Thyroid gland (tissue), 4 donors: Measurements from ENCODE around the gene CTIF. TPM values are rescaled to one million over a fixed set of nuclear protein-coding genes. Genes with fewer than 3 reads are reported as not detected.

Source experiments
- DNase-seq, 2 donors: peaks; one replicate each; pipeline ENCODE4 v3.0.0-alpha.2; 2019
- H3K27ac ChIP-seq, 3 donors: fragments of 200-600 bp; sonication (generic); 1 replicate in 2 of 3; 2 replicates in 1 of 3; pipeline ENCODE4 v1.5.1; 2016 to 2019; ENCODE audit warnings: mild to moderate bottlenecking in 1 of 3, moderate library complexity in 1 of 3
- H3K27me3 ChIP-seq: fragments of 200-600 bp; sonication (generic); one replicate; pipeline ENCODE4 v1.5.1; 2019
- H3K36me3 ChIP-seq, 2 donors: fragments of 200-600 bp; sonication (generic); one replicate each; pipeline ENCODE4 v1.5.1; 2016 to 2019
- H3K4me1 ChIP-seq, 2 donors: fragments of 200-600 bp; sonication (generic); one replicate each; pipeline ENCODE4 v1.5.1; 2017 to 2019
- H3K4me3 ChIP-seq, 3 donors: fragments of 200-600 bp; sonication (generic); replicated peaks in 1 of 3; 1 replicate in 2 of 3; 2 replicates in 1 of 3; pipeline ENCODE4 v1.5.1; 2016; ENCODE audit warnings: mild to moderate bottlenecking in 1 of 3
- H3K9me3 ChIP-seq: fragments of 200-600 bp; sonication (generic); one replicate; pipeline ENCODE4 v1.5.1; 2017
- POLR2A ChIP-seq, 2 donors: fragments of 450-650 bp; IDR thresholded peaks; one replicate each; pipeline ENCODE4 v1.6.1; 2017; ENCODE audit warnings: antibody characterized with exemption in 2 of 2, mild to moderate bottlenecking in 2 of 2, moderate library complexity in 1 of 2
- WGBS, 2 donors: methylation state at CpG; one replicate each; pipeline ENCODE4 v1.1.5; 2017; 5-methylcytosine and 5-hydroxymethylcytosine counted together
- intact Hi-C: fragments of 100-400 bp; cut with DNase I; formaldehyde crosslinking; loops from one replicate; pipeline ENCODE4 v1.15.1; 2023
- total RNA-seq, 4 donors: library from RNA; depleted of rRNA; stranded (reverse); fragments of >200 nt; gene quantifications; one replicate each; pipeline ENCODE4 v1.2.3, GENCODE V29; 2016
- TF ChIP-seq, protein P1 (sequence below), 6 experiments: fragments of 200-600 bp in 3 of 6; fragments of 450-650 bp in 3 of 6; sonication (generic) in 3 of 6; IDR thresholded peaks; one replicate each; pipeline ENCODE4 v1.5.1; 2016 to 2019; ENCODE audit warnings: antibody characterized with exemption in 6 of 6, mild to moderate bottlenecking in 2 of 6, inconsistent platforms in 1 of 6, moderate library complexity in 1 of 6

Gene CTIF
- total RNA-seq, 4 donors from 2014 or later: 18.7 to 29.8 (median 23.6) TPM

GRCh38 chr18:48706731-48707130 is 167.9 kb downstream of the CTIF start:
- no peak for TF ChIP-seq POLR2A (IDR thresholded peaks at IDR 0.05)
- TF ChIP-seq, protein P1, sequence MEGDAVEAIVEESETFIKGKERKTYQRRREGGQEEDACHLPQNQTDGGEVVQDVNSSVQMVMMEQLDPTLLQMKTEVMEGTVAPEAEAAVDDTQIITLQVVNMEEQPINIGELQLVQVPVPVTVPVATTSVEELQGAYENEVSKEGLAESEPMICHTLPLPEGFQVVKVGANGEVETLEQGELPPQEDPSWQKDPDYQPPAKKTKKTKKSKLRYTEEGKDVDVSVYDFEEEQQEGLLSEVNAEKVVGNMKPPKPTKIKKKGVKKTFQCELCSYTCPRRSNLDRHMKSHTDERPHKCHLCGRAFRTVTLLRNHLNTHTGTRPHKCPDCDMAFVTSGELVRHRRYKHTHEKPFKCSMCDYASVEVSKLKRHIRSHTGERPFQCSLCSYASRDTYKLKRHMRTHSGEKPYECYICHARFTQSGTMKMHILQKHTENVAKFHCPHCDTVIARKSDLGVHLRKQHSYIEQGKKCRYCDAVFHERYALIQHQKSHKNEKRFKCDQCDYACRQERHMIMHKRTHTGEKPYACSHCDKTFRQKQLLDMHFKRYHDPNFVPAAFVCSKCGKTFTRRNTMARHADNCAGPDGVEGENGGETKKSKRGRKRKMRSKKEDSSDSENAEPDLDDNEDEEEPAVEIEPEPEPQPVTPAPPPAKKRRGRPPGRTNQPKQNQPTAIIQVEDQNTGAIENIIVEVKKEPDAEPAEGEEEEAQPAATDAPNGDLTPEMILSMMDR (IDR thresholded peaks at IDR 0.05): no peak
- intact Hi-C loops: no loop called here
- H3K4me1 ChIP-seq: peaks cover 0 to 4% of the 10 kb centered on the region in 2 donors
- no peaks in the 10 kb centered on the region for H3K9me3 ChIP-seq
- DNase-seq: no peak
- H3K27me3 ChIP-seq: no peaks in the 10 kb centered on the region
- no peak overlapping the region for H3K4me3 ChIP-seq
- no peaks in the 10 kb centered on the region for H3K36me3 ChIP-seq
- 83 to 84% methylated on average over 5 of the region's 5 CpGs for WGBS, 2 donors
- no peak overlapping the region for H3K27ac ChIP-seq

DNA sequence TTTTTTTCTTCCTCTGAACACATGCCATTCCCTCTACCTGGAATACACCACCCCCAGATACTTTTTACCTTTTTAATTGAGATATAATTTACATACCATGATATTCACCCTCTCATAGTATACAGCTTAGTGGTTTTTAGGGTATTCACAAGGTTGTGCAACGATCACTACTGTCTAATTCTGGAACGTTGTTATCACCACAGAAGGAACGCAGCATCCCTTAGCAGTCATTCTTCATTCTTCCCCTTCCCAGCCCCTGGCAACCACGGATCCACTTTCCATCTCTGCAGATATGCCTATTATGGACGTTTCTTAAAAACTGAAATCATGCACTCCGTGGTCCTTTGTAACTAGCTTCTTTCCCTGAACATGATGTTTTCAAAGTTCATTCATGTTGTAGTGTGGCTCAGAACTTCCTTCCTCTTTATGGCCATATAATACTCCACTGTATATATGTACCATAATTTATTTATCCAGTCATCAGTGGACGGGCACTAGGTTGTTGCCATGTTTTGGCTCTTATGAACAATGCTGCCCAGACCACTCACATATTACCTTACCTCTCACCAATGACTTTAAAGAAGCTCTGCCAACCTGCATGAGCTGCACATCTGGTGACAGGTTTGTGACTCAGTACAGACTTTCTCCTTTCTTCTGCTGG is 168.9 kb downstream of the CTIF start:
- Histone ChIP-seq H3K36me3 (no peaks in the 10 kb centered on the region), H3K27me3 (no peaks in the 10 kb centered on the region), H3K9me3 (no peaks in the 10 kb centered on the region), H3K27ac (no peak overlapping the region), H3K4me1 (peaks cover 0 to 8% of the 10 kb centered on the region in 2 donors), H3K4me3 (no peak overlapping the region)
- WGBS, 2 donors: 92 to 93% methylated on average over 7 of the region's 7 CpGs
- no peak for TF ChIP-seq POLR2A (IDR thresholded peaks at IDR 0.05)
- TF ChIP-seq, protein P1 (IDR thresholded peaks at IDR 0.05): no peak
- intact Hi-C loops: no loop called here
- DNase-seq: no peak

DNA sequence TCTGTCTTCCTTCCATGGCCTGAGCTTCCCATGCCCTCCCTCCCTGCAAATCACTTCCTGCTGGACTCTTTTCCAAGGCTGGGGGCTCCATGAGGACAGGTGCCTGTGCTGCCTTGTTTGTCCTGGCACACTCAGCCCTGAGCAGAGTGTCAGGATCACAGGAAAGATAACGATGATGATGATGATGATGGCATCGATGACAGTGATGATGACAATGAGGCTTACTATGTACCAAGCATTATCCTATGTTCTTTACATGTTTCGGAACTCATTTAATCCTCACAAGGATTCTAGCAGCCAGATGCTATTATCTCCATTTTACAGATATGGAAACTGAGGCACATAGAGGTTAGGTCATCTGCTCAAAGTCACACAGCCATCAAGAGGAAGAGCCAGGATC is 170.0 kb downstream of the CTIF start:
- no peak for TF ChIP-seq POLR2A (IDR thresholded peaks at IDR 0.05)
- TF ChIP-seq, protein P1 (IDR thresholded peaks at IDR 0.05): no peak
- no peak overlapping the region for H3K27ac ChIP-seq

GRCh38 chr18:48709371-48710062 is 170.7 kb downstream of the CTIF start:
- Histone ChIP-seq H3K27ac (no peak overlapping the region), H3K36me3 (no peaks in the 10 kb centered on the region), H3K27me3 (no peaks in the 10 kb centered on the region), H3K4me3 (no peak overlapping the region), H3K4me1 (peaks cover 0 to 23% of the 10 kb centered on the region in 2 donors), H3K9me3 (no peaks in the 10 kb centered on the region)
- no peak for TF ChIP-seq POLR2A (IDR thresholded peaks at IDR 0.05)
- TF ChIP-seq, protein P1 (IDR thresholded peaks at IDR 0.05): no peak
- intact Hi-C loops: no loop called here
- 51 to 61% methylated on average over 10 to 11 of the region's 12 CpGs for WGBS, 2 donors
- DNase-seq: no peak

More for the DNA sequence above, 170.0 kb downstream of the CTIF start:
- Histone ChIP-seq H3K4me1 (peaks cover 0 to 15% of the 10 kb centered on the region in 2 donors), H3K9me3 (no peaks in the 10 kb centered on the region), H3K36me3 (no peaks in the 10 kb centered on the region), H3K4me3 (no peak overlapping the region), H3K27me3 (no peaks in the 10 kb centered on the region)
- DNase-seq: no peak
- 60 to 93% methylated on average over 3 of the region's 3 CpGs for WGBS, 2 donors
- intact Hi-C loops: no loop called here
